HG02678 (cell line): ENCODE data around the gene FAM120A.
"Not testable (repeated sequence)": the region's sequence is repeated elsewhere in the genome, so short reads cannot be mapped to it uniquely, and the experiment has no call there.

Experiments used
- ATAC-seq: cut with Tn5 transposase; IDR thresholded peaks from one replicate; pipeline ENCODE4 v1.9.1; 2021; ENCODE audit warnings: mild to moderate bottlenecking, moderate library complexity; ENCODE audit not compliant: unreplicated experiment

FAM120A gene, protein sequence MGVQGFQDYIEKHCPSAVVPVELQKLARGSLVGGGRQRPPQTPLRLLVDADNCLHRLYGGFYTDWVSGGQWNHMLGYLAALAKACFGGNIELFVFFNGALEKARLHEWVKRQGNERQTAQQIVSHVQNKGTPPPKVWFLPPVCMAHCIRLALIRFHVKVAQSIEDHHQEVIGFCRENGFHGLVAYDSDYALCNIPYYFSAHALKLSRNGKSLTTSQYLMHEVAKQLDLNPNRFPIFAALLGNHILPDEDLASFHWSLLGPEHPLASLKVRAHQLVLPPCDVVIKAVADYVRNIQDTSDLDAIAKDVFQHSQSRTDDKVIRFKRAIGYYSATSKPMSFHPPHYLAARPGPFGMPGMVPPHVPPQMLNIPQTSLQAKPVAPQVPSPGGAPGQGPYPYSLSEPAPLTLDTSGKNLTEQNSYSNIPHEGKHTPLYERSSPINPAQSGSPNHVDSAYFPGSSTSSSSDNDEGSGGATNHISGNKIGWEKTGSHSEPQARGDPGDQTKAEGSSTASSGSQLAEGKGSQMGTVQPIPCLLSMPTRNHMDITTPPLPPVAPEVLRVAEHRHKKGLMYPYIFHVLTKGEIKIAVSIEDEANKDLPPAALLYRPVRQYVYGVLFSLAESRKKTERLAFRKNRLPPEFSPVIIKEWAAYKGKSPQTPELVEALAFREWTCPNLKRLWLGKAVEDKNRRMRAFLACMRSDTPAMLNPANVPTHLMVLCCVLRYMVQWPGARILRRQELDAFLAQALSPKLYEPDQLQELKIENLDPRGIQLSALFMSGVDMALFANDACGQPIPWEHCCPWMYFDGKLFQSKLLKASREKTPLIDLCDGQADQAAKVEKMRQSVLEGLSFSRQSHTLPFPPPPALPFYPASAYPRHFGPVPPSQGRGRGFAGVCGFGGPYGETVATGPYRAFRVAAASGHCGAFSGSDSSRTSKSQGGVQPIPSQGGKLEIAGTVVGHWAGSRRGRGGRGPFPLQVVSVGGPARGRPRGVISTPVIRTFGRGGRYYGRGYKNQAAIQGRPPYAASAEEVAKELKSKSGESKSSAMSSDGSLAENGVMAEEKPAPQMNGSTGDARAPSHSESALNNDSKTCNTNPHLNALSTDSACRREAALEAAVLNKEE

DNA sequence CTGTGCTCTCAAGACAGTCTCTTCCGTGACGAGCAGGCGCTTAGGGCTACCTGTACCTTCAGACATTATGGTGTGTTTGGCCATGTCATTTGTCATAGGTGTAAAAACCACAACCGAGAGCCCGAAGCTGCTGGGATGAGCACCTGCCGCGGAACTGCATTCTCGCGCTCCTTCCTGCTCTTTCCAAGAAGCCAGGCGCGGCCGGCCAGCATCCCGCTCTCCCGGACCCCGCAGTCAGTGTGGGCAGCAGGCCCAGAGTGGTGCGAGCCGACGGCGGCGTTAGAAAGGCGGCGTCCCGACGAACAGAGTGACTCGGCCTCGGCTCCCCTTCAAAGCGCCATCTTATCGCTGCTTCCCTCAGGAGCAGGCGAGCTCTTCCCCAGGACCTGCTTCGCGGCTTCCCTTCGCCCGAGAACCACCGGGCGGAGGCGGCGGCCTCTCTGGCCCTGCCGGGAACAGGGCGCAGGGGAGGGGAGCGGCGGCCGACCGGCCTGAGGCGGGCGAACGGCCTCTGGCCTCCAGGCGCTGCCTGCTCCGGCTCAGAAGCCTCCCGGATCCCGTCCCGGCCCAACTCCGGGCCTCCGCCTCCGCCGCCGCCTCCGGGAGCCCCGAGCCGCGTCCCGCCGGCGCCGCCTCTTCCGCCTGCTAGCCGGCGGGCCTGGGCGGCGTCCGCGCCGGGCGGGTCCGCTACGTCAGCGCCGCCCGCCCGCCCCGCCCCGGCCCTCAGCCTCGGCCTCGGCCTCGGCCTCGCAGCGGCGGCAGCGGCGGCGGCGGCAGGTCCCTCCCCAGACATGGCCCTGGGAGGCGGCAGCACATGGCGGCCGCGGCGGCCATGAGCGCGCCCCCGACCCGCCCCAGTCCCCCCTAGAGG lies at the start of gene FAM120A:
TSS of gene FAM120A (plus strand) at position 741 of the 871 bp plus-strand sequence. CDS start 231 bp downstream, outside the sequence.
- ATAC-seq: peak; percentile 70

DNA sequence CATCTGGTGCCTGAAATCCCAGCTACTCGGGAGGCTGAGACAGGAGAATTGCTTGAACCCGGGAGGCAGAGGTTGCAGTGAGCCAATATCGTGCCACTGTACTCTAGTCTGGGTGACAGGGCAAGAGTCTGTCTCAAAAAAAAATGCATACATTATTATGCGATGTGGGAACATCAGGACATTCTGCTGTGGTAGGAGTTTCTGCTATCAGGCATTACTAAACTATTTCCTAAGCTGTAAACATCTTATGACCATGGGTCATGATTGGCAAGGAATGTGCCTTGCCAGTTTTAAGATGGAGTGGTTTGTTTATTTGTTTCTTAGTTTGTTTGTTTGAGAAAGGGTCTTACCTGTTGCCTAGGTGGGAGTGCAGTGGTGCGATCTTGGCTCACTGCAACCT lies 45.1 kb upstream of the FAM120A start:
- no peak for ATAC-seq

DNA sequence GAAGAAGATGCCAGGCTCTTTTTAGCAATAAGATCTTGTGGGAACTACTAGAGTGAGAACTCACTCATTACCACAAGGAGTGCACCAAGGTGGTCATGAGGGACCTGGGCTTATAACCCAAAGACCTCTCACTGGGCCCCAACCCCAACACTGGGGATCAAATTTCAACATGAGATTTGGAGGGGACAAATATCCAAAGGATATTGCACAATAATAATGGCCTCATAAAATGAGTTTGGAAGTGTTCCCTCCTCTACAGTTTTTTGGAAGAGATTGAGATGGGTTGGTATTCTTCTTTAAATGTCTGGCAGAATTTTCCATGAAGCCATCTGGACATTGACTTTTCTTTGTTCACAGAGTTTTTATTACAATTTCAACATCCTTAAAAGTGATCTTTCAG lies 38.0 kb upstream of the FAM120A start:
- ATAC-seq: no peak

DNA sequence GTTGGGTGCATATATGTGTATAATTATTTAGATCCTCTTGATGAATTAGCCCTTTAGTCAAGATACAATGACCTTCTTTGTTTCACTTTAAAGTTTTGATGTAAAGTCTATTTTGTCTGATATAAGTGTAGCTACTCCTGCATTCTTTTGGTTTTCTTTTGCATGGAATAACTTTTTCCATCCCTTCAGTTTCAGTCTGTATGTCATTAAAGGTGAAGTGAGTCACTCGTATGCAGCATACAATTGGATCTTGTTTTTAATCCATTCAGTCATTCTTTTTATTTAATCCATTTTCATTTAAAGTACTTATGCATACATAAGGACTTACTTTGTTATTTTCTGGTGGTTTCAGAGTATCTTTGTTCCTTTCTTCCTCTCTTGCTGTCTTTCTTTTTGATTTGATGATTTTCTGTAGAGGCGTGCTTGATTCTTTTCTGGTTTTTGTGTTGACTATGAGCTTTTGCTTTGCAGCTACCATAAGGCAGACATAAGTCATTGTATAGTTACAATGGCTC lies 36.3 kb upstream of the FAM120A start:
- ATAC-seq: no peak

DNA sequence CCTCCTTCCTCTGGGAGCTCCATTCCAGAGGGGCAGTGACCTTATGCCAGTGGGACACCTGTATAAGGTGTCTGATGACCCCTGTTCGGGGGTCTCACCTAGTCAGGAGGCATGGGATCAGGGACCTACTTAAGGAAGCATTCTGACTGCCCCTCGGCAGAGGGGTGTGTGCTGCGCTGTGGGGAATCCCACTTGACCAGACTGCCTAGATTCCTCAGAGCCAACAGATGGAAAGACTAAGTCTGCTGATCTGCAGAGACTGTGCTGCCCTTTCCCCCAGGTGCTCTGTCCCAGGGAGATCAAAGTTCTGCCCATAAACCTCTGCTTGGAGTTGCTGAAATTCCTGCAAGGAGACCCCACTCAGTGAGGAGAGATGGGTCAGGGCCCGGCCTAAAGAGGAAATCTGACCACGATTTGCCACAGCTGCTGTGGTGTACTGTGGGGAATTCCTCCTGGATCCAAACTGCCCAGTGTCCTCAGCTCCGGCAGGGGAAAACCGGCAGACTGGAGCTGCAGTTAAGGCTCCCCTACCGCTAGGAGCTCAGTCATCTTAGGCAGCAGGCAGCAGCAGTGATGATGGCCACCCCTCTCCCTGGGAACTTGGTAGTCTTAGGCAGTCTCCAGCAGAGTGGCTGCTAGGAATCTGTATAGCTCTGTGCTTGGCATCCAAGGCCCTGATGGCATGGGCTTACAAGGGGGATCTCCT lies 34.8 kb upstream of the FAM120A start:
- no peak for ATAC-seq

DNA sequence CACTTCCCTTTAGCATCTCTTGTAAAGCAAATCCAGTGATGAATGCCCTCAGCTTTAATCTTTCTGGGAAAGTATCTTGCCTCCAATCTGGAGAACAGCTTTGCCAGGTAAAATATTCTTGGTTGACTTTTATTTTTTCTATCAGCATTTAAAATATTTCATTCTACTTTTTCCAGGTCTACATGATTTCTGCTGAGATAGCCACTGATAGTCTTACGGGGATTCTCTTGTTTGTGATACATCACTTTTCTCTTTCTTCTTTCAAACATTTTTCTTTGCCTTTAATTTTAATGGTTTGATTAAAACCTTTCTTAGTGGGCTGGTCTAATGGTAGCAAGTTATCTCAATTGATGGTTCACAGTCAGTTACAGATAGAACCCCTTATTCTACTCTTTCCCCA lies 33.9 kb upstream of the FAM120A start:
- ATAC-seq: no peak

DNA sequence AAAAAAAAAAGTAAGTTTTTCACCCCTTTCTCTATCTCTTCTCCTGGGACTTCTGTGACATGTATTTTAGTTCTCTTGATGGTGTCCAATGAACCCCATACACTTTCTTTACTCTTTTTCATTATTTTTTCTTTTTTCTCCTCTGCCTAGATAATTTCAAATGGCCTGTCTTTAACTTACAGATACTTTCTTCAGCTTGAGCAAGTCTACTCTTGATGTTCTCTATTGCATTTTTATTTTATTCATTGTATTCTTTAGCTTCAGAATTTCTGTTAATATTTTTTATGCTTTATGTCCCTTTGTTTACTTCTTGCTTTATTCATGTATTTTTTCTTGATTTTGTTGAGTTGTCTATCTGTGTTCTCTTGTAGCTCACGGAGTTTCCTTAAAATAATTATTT lies 32.5 kb upstream of the FAM120A start:
- no peak for ATAC-seq

DNA sequence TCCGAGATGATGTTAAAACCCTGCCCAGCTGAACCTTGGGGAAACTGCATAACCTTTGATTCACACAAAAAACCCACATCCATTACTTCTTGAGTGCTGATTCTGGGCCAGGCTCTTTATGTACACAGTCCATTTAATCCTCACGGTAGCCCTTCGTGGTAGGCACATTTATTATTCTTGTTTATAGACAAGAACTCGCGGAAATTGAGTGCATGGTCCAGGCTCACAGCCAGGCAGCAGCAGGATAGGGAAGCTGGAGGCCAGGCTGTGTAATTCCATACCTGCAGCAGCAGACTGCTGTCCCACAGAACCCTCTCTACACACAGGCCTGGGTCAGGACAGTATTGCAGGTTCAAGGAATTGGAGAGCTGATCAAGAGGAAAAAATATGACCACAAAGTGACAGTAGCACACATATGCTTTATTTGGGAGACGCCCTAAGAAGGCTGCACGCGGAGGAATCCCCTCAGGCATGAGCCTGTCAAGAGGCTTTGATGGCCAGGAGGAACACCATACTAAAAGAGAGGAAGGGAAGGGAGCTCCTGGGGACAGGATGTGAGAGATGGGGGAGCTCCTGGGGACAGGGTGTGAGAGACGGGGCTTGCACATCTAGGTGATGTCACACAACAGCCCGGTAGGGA lies 28.4 kb upstream of the FAM120A start:
- no peak for ATAC-seq

DNA sequence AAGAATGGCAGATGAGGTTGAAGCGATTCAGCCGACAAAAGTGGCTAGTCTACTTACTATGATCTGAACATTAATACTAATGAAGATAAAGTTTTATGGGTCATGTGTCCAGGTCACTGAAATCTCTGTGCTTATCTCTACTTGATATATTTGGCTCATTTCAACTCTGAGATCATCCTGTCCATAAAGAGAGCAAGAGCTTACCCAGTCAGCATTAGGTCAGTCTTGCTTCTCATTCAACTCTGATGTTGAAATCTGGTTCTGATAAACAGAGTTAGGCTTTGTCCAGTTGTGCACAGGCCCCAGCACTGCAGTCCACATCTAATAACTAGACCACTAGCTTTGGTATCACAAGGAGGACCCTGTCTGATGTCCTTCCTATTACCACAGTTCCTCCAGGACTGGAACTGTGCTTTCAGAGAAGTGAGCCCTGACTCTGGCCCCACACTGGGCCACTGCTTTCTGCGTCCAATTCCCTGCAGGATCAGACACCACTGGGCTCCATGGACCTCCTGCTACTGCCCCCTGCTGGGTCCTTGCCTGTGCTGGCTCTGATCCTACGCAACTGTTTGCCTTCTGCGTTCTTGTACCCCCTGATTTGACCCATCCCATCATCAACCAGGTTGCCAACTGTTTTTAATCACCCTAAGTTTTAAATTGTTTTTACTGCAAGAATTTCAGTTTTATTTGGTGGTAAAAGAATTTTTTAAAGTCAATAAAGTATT lies 23.7 kb upstream of the FAM120A start:
- ATAC-seq: no peak

DNA sequence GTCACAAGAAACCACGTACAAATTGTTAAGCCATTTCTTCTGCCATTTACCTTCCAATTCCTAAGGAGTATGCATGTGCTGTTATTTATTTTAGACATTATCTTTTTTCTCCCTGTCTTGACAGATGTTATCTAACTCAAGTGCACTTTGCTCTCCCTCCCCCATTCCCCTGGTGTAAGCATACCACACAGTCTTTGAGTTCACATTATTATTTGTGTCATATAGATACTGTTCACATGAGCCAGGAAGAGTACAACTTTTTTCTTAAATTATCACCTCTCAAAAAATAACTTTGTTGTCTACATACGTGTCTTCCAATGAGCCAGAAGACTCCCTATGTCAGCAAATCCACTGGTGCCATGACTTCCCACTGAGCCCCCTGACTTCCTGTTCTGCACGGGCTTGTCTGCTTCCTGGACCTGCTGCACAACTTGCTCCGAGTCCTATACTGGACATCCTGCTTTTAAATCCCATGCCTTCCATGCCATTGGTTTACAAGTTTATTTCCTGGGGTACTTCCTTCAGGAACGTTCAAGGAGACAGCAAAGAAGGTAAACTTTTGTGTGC lies 19.9 kb upstream of the FAM120A start:
- ATAC-seq: no peak

DNA sequence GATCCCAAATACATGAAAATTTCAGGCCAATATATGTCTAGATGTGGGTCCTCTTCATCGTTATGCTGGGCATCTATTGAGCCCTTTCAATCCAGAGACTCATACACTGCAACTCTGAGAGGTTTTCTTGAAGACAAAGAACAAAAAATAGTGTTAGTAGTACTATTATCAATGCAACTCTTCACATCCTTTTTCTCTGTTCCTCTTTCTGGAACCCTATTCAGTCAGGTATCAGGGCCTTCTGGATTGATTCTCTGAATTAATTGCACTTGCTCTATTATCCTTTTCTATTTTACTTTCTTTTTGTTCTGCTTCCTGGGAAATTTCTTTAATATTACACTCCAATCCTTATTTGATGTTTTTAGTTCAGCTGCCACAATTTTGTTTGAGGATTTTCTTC lies 18.5 kb upstream of the FAM120A start:
- no peak for ATAC-seq

DNA sequence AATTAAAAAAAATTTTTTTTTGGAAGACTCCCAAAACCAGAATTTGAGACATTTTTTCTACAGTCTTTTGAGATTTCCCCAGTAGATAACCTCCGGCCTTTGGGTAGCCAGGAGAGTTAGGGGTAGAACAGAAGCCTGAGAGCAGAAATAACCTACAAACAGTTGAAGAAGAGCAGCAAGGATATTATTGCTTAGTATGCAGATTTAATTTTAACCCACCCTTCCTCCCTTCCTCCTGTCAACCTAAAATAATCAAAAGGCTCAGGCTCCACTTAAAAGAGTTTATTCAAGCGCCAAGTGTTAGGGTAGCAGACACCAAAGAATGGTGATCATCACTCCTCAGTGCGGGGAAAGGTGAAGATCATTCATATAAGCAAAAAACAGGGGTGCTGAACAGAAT lies 17.4 kb upstream of the FAM120A start:
- ATAC-seq: no peak

DNA sequence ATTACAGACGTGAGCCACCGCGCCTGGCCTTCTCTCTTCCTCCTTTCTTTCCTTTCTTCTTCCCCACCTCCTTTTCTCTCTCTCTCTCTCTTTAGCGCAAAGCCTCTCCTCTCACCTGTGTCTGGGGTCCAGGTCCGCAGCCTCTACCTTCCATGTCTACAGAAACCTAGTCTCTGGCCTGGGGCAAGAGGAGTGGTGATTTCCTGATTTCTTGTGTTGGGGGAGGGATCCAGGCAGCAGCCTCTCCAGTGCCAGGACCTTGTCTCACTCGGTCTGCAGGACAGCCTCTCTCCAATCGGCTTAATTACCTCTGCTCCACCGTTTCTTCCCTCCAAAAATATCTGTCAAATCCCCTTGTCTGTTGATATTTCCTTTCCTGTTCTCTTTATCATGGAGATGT lies 16.1 kb upstream of the FAM120A start:
- no peak for ATAC-seq

DNA sequence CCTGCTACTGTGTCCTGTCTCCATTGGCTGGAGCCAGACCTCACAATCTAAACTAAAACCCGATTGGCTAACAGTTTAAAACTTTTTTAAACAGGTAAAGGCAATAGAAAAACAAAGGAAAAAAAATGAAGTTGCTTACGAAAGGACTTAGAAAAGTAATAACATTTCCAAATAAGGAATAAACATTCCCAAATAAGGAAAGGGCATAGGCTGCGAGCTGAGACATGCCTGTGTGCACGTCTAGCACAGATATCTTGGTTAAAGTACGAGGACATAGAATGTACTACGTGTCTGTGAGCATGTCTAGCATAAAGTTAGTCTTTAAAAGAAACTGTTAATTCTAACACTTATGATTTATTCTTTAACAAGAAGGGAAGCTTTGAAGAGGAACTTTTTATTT lies 15.3 kb upstream of the FAM120A start:
- no peak for ATAC-seq

DNA sequence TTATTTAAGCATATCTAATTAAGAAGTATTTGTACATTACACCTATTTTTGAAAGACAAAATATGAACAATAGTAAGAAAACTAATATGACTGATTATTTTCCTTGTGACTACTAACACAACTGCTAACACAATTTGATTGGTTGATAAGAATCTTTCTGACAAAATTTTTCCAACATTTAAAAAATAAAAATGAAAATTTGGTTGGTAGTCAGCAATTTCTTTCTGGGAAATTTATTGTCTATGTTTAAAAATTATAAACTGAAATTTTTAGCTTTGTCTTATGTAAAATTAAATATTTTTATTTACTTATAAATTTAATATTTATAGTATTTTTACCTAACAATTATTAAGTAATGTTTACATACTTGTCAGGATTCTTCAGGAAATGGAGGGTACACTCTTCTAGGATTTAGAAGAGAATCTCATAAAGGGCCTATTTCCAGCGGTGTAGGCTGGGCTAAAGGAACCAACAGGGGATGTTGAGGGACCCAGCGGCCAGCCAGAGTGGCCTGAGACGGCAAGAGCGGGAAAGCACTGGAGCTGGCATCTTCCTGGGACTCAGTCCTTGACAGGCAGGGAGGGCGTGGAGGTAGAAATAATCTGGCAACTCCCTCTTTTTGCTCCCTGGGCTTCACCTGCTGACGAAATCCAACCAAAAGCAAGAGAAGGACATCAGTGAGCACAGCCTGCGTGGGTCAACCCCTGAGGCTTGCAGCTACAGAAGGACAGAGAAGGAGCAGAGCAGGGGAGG lies 14.7 kb upstream of the FAM120A start:
- no peak for ATAC-seq

DNA sequence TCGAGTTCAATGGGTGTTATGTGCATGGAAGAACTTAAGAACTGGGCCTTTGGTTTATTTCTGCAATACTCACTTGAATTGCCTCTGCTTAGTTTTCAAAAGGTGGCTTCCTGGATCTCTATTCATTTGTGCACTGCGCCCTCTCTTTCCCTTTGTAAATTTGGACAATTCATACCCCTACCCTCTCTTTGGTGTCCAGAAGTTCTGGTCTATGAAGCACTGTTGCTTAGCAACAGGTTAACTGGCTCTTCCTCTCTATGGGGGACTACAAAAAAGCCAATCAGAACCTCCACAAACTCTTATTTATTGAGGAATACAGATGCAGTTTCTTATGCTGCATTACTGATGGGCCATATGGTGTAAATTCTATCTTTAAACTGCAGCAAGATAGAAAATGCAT lies 13.5 kb upstream of the FAM120A start:
- ATAC-seq: no peak

DNA sequence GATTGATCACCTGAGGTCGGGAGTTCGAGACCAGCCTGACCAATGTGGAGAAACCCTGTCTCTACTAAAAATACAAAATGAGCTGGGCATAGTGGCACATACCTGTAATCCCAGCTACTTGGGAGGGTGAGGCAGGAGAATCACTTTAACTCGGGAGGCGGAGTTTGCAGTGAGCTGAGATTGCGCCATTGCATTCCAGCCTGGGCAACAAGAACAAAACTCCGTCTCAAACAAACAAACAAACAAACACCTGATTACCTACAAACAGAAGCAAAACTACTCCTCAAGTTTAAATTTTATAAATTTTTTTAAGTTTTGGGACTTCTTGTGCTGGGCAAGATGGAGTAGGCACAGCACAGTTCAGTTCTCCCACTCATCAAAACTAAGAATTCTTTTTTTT lies 12.2 kb upstream of the FAM120A start:
- ATAC-seq: not testable (repeated sequence)
